ENCODE measurements around the gene RIN2. TPM values are rescaled to one million over a fixed set of nuclear protein-coding genes. Genes with fewer than 3 reads are reported as not detected.

The RIN2 gene
- total RNA-seq, 2 experiments from 2014 or later: not detected

DNA sequence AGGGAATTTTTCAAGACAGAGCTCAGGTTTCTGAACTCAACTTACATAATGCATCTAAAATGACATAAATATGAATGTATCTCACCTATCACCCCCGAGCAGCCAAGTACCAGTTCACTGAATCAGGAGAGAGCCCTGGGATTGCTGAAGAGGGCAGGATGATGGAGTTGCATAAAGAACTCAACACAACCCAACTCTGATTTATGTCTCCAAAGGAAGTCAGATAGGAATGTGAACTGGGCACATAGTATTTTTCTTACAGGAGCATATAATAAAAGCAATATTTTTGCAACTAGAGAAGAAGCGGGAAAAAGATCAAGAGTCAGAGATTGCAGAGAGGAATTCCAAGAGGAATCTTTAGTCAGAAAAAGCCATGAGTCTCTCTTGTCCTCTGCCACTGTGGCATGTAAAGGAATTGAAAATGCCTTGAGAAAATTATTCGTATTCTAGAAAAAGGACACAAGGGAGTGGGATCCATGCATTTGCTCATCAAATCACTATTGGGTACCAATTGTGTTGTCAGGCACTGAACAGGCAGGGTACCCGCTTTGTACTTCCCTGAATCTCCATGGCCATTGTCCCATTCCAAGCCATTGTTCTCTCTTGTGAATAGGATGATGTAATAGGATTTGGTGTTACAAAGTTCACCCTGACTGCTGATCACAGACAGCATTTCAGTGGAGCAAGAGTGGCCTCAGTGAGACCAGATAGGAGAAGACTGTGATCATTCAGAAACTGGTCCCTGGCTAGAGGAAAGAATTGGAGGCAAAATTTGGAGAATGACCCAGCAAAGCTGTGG, 16.3 kb downstream of the RIN2 start:
- CTCF ChIA-PET: interaction anchor here (1.9 to 2.0 kb wide), 2 partner anchors 11 to 220 kb away, joined by 4 to 7 read pairs; no protein-coding TSS in a partner anchor
- no peak for ATAC-seq
- intact Hi-C loops (cut with micrococcal nuclease): no loop called here
- TF ChIP-seq, protein P1, sequence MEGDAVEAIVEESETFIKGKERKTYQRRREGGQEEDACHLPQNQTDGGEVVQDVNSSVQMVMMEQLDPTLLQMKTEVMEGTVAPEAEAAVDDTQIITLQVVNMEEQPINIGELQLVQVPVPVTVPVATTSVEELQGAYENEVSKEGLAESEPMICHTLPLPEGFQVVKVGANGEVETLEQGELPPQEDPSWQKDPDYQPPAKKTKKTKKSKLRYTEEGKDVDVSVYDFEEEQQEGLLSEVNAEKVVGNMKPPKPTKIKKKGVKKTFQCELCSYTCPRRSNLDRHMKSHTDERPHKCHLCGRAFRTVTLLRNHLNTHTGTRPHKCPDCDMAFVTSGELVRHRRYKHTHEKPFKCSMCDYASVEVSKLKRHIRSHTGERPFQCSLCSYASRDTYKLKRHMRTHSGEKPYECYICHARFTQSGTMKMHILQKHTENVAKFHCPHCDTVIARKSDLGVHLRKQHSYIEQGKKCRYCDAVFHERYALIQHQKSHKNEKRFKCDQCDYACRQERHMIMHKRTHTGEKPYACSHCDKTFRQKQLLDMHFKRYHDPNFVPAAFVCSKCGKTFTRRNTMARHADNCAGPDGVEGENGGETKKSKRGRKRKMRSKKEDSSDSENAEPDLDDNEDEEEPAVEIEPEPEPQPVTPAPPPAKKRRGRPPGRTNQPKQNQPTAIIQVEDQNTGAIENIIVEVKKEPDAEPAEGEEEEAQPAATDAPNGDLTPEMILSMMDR (IDR thresholded peaks at IDR 0.05): no peak
- POLR2A ChIA-PET: no interaction called here
- H3K4me3 Mint-ChIP-seq: no peak overlapping the region
- no peaks in the 10 kb centered on the region for H3K36me3 Mint-ChIP-seq (ENCODE audit: low read depth)
- no peaks in the 10 kb centered on the region for H3K9me3 Mint-ChIP-seq
- H3K27ac Mint-ChIP-seq: no peak overlapping the region
- no peaks in the 10 kb centered on the region for H3K4me1 Mint-ChIP-seq (ENCODE audit: low read depth)
- no peak for DNase-seq
- peaks cover 7% of the 10 kb centered on the region for H3K27me3 Mint-ChIP-seq

DNA sequence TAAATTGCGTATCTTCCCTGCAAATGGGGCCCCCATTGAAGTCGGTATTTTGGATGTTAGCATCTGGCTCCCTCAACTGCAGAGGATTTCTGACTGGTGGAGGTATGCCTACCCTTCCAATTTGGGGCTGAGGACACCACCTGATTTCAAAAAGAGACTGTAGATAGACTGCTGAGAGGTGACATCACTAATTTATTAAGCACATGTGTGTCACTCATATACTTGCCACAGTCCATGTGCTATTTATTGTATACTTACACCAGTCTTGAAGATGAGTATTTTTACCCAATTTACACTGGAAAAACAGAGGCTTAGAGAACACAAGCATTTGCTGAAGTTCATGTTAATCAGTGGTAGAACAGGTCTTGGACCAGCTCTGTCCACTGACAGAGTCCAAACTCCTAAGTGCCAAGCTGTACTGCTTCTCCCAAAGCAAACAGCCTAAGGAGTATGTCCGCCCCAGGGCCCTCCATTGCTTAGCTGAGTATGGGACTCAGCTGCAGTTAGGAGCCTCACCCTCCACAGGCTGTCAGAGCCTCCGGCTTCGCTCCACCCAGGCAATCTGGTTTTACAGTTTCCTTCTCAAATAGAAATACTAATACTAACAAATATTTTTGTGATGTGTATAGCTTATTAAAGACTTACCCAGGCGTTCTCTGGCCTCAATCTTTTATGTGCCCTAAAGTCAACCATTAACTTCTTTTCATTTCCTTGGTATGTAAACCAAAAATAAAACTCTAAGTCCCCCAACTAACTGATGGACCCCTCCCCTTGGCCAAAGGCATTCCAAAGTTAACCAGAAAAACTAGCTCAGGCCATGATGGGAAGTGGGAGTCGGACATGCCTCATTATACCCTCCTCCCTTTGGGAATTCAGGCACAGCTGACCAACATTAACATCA, 17.5 kb downstream of the RIN2 start:
- TF ChIP-seq, protein P1 (IDR thresholded peaks at IDR 0.05): no peak
- no peak overlapping the region for H3K27ac Mint-ChIP-seq
- H3K4me1 Mint-ChIP-seq (ENCODE audit: low read depth): no peaks in the 10 kb centered on the region
- DNase-seq (no peak), ATAC-seq (no peak)
- no peaks in the 10 kb centered on the region for H3K9me3 Mint-ChIP-seq
- peaks cover 9% of the 10 kb centered on the region for H3K27me3 Mint-ChIP-seq
- CTCF ChIA-PET: interaction anchor here (1.1 to 2.0 kb wide), 2 partner anchors 10 to 83 kb away, joined by 3 to 7 read pairs; no protein-coding TSS in a partner anchor
- no peak overlapping the region for H3K4me3 Mint-ChIP-seq
- POLR2A ChIA-PET: no interaction called here
- intact Hi-C loops (cut with micrococcal nuclease): no loop called here
- H3K36me3 Mint-ChIP-seq (ENCODE audit: low read depth): no peaks in the 10 kb centered on the region

DNA sequence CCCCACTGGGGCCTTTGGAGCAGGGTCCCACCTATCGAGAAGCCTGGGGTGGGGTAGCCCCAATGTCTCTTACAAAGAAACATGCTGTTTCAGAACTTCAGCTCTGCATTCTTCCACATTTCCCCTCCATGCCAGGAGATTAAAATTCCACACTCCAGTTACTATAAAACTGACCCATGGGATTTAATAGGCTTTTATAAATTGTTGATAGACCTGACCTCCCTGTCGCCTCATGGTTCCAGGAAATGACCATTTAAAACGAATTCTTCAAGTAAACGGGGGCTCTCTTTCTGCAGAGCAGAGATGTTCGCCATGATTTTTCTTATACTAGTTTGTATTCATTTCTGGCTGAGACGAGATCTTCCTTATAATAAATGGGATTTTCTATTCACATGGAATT, 19.3 kb downstream of the RIN2 start:
- DNase-seq: no peak
- POLR2A ChIA-PET: no interaction called here

DNA sequence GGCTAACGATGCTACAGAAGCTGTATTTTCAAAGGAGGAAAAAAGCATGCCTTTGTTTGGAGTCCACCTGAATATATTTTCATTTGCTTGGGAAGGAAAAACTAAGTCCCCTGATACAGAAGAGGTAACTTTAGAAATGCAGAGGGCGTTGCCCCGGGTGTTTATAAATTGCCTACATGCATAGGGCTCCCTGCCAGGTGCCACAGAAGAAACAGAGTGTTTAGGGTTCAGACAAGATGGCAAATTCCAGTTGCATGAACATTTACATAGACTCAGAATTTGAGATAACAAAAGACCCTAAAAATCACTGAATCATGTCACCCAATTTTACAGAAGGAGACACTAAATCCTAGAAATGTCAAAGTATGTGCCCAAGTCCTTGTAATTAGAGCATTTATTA, 19.9 kb downstream of the RIN2 start:
- DNase-seq: no peak
- TF ChIP-seq, protein P1 (IDR thresholded peaks at IDR 0.05): no peak
- Mint-ChIP-seq H3K4me3 (no peak overlapping the region), H3K27ac (no peak overlapping the region), H3K27me3 (peaks cover 12% of the 10 kb centered on the region), H3K4me1 (ENCODE audit: low read depth) (no peaks in the 10 kb centered on the region), H3K9me3 (no peaks in the 10 kb centered on the region), H3K36me3 (ENCODE audit: low read depth) (no peaks in the 10 kb centered on the region)
- intact Hi-C loops (cut with micrococcal nuclease): no loop called here
- ATAC-seq: no peak
- POLR2A ChIA-PET: no interaction called here
- CTCF ChIA-PET: no interaction called here

More for the DNA sequence above, 19.3 kb downstream of the RIN2 start:
- peaks cover 12% of the 10 kb centered on the region for H3K27me3 Mint-ChIP-seq
- H3K4me3 Mint-ChIP-seq: no peak overlapping the region
- H3K4me1 Mint-ChIP-seq (ENCODE audit: low read depth): no peaks in the 10 kb centered on the region
- no peak overlapping the region for H3K27ac Mint-ChIP-seq
- no peak for ATAC-seq
- intact Hi-C loops (cut with micrococcal nuclease): no loop called here
- no peaks in the 10 kb centered on the region for H3K9me3 Mint-ChIP-seq
- TF ChIP-seq, protein P1 (IDR thresholded peaks at IDR 0.05): no peak
- CTCF ChIA-PET: no interaction called here
- no peaks in the 10 kb centered on the region for H3K36me3 Mint-ChIP-seq (ENCODE audit: low read depth)

DNA sequence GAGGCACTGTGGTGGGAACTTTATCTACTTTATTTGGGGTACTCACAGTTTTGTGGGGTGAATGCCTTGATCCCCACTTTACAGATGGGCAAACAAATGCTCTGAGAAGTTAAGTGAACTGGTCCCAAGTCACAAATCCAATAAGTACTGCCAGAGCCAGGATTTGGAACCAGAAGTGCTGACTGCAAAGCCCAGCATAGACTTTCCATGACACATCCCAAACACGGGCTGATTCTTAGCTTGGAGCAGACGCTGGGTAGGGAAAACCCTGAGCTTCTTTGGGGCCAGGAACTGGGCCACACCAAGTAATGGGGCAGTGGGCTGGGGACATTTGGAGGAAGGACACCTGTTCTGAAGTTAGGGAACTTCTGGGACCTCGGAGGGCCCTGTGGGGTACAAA, 20.3 kb downstream of the RIN2 start:
- Mint-ChIP-seq H3K9me3 (no peaks in the 10 kb centered on the region), H3K27me3 (peaks cover 12% of the 10 kb centered on the region), H3K4me3 (no peak overlapping the region), H3K27ac (no peak overlapping the region), H3K36me3 (ENCODE audit: low read depth) (no peaks in the 10 kb centered on the region), H3K4me1 (ENCODE audit: low read depth) (no peaks in the 10 kb centered on the region)
- ChIA-PET POLR2A (no interaction called here), CTCF (no interaction called here)
- intact Hi-C loops (cut with micrococcal nuclease): no loop called here
- no peak for DNase-seq
- no peak for ATAC-seq
- TF ChIP-seq, protein P1 (IDR thresholded peaks at IDR 0.05): no peak
